ENCODE results near the gene RGS11.

RGS11 gene

GRCh38 chr16:275041-275641, 603 bp downstream of the RGS11 start:
- no peak for TF ChIP-seq TOX (CRISPR knock-in tag; IDR thresholded peaks at IDR 0.05; ENCODE audit: borderline replicate concordance)
- no peak for TF ChIP-seq ZFP3 (CRISPR knock-in tag; IDR thresholded peaks at IDR 0.05)
- no peak for TF ChIP-seq RARB (CRISPR knock-in tag; IDR thresholded peaks at IDR 0.05)
- TF ChIP-seq ZNF8 (CRISPR knock-in tag; IDR thresholded peaks at IDR 0.05): no peak
- no peak for TF ChIP-seq ISL1 (CRISPR knock-in tag; IDR thresholded peaks at IDR 0.05)
- no peak for TF ChIP-seq ESRRG (CRISPR knock-in tag; IDR thresholded peaks at IDR 0.05)
- TF ChIP-seq CSDC2 (CRISPR knock-in tag; IDR thresholded peaks at IDR 0.05): no peak
- no peak for TF ChIP-seq OSR1 (CRISPR knock-in tag; IDR thresholded peaks at IDR 0.05)
- no peak for TF ChIP-seq PPARA (CRISPR knock-in tag; IDR thresholded peaks at IDR 0.05; ENCODE audit: borderline replicate concordance)
- ATAC-seq: no peak

GRCh38 chr16:273547-274421, 2.0 kb downstream of the RGS11 start:
- ATAC-seq: no peak
- TF ChIP-seq SNAI2 (CRISPR knock-in tag; IDR thresholded peaks at IDR 0.05): no peak
- no peak for TF ChIP-seq PATZ1 (CRISPR knock-in tag; IDR thresholded peaks at IDR 0.05; ENCODE audit: borderline replicate concordance)

GRCh38 chr16:272633-273546, 2.9 kb downstream of the RGS11 start:
- TF ChIP-seq ZNF565 (CRISPR knock-in tag; conservative IDR thresholded peaks at IDR 0.05; ENCODE audit: low read depth) (no peak), ZFP3 (CRISPR knock-in tag; IDR thresholded peaks at IDR 0.05) (no peak), TCF4 (CRISPR knock-in tag; IDR thresholded peaks at IDR 0.05; ENCODE audit: borderline replicate concordance) (no peak), ZFP30 (CRISPR knock-in tag; IDR thresholded peaks at IDR 0.05) (no peak), CSDC2 (CRISPR knock-in tag; IDR thresholded peaks at IDR 0.05) (no peak), POU6F1 (CRISPR knock-in tag; IDR thresholded peaks at IDR 0.05; ENCODE audit: borderline replicate concordance, low read depth) (no peak), ZNF8 (CRISPR knock-in tag; IDR thresholded peaks at IDR 0.05) (no peak), ISL1 (CRISPR knock-in tag; IDR thresholded peaks at IDR 0.05) (no peak), RARB (CRISPR knock-in tag; IDR thresholded peaks at IDR 0.05) (no peak), TSHZ2 (CRISPR knock-in tag; IDR thresholded peaks at IDR 0.05) (no peak), ZC3H10 (CRISPR knock-in tag; IDR thresholded peaks at IDR 0.05) (no peak), ESRRG (CRISPR knock-in tag; IDR thresholded peaks at IDR 0.05) (no peak), SNAI2 (CRISPR knock-in tag; IDR thresholded peaks at IDR 0.05) (no peak), TOX (CRISPR knock-in tag; IDR thresholded peaks at IDR 0.05; ENCODE audit: borderline replicate concordance) (no peak), OSR1 (CRISPR knock-in tag; IDR thresholded peaks at IDR 0.05) (no peak), PPARA (CRISPR knock-in tag; IDR thresholded peaks at IDR 0.05; ENCODE audit: borderline replicate concordance) (no peak), BACH2 (CRISPR knock-in tag; IDR thresholded peaks at IDR 0.05; ENCODE audit: borderline replicate concordance) (no peak), CREB5 (CRISPR knock-in tag; IDR thresholded peaks at IDR 0.05; ENCODE audit: low read depth) (no peak), ZNF70 (CRISPR knock-in tag; IDR thresholded peaks at IDR 0.05) (no peak)
- no peak for ATAC-seq
